ENCODE results near the gene SPRR5. TPM values are rescaled to one million over a fixed set of nuclear protein-coding genes. Genes with fewer than 3 reads are reported as not detected.

The SPRR5 gene
- total and polyA plus RNA-seq, 2 donors (not counting 3 experiments of a cell fraction or from before 2014, with no cell fraction given), result not detected

GRCh38 chr1:152942161-152942560, 4.8 kb upstream of the SPRR5 start:
- no peak overlapping the region for H3K9ac ChIP-seq (replicated peaks; ENCODE audit: extremely low read depth, insufficient read depth, low read length)
- H3K9me3 ChIP-seq (replicated peaks; ENCODE audit: control insufficient read depth, insufficient read depth, low read length), result no peaks in the 10 kb centered on the region
- no peak overlapping the region for H2AFZ ChIP-seq (ENCODE audit: low read depth, low read length)
- no peak for DNase-seq (ENCODE audit: low read depth, low spot score)
- no TSS peak for BruUV-seq (replicated peaks)
- H3K4me3 ChIP-seq (replicated peaks in 1 of 3; ENCODE audit: insufficient read depth in 1 of 3, low read depth in 1 of 3, low read length in 3 of 3), result no peak overlapping the region
- dilution Hi-C loops (cut with MboI; ENCODE audit: extremely low pct_ligation_motif_present, low sequenced_read_pairs) (no loop called here), intact Hi-C loops (cut with micrococcal nuclease) (no loop called here)
- CTCF ChIA-PET, result no interaction called here
- no peaks in the 10 kb centered on the region for H3K27me3 ChIP-seq (ENCODE audit: control insufficient read depth in 2 of 2, insufficient read depth in 2 of 2, low read length in 2 of 2)
- no peaks in the 10 kb centered on the region for H3K4me1 ChIP-seq (ENCODE audit: control insufficient read depth, extremely low read depth, insufficient read depth, low read length)
- no peak overlapping the region for H3K27ac ChIP-seq (ENCODE audit: insufficient read depth, low read depth, low read length)
- H4K20me1 ChIP-seq (replicated peaks; ENCODE audit: control insufficient read depth, extremely low read depth, insufficient read depth, low read length), result no peaks in the 10 kb centered on the region
- no peaks in the 10 kb centered on the region for H3K36me3 ChIP-seq (ENCODE audit: control insufficient read depth in 2 of 2, extremely low read depth in 1 of 2, insufficient read depth in 2 of 2, low read length in 2 of 2)
- no peaks in the 10 kb centered on the region for H3K79me2 ChIP-seq (ENCODE audit: control insufficient read depth, insufficient read depth, low read length)
- TF ChIP-seq GATA2 (IDR thresholded peaks at IDR 0.05; ENCODE audit: insufficient read depth, insufficient read length, low read depth, low read length) (no peak), FOS (IDR thresholded peaks at IDR 0.05; ENCODE audit: borderline replicate concordance, insufficient read depth, low read length) (no peak), EZH2 (IDR thresholded peaks at IDR 0.05; ENCODE audit: borderline replicate concordance, low read depth, low read length, severe bottlenecking) (no peak), POLR2A (IDR thresholded peaks at IDR 0.05; ENCODE audit: low read depth, low read length) (no peak), MYC (IDR thresholded peaks at IDR 0.05; ENCODE audit: low read depth, low read length) (no peak), CTCF (IDR thresholded peaks at IDR 0.05; ENCODE audit: extremely low read depth in 1 of 2, insufficient read depth in 1 of 2, low read depth in 1 of 2, low read length in 2 of 2) (no peak), MAX (IDR thresholded peaks at IDR 0.05; ENCODE audit: insufficient read depth, insufficient read length) (no peak), POLR2AphosphoS5 (IDR thresholded peaks at IDR 0.05; ENCODE audit: insufficient read depth, low read depth, low read length) (no peak), JUN (IDR thresholded peaks at IDR 0.05; ENCODE audit: borderline replicate concordance, insufficient read depth, insufficient read length, low read depth) (no peak)
- no peak for FAIRE-seq
- H3K9me1 ChIP-seq (replicated peaks; ENCODE audit: control insufficient read depth, extremely low read depth, insufficient read depth, low read length), result no peaks in the 10 kb centered on the region
- H3K4me2 ChIP-seq (ENCODE audit: insufficient read depth, low read length), result no peak overlapping the region
- POLR2A ChIA-PET, result no interaction called here

Measured in endothelial cell of umbilical vein (primary cell).